ENCODE data around the gene DGKH. TPM values are rescaled to one million over a fixed set of nuclear protein-coding genes. Genes with fewer than 3 reads are reported as not detected.

The DGKH gene
- total and polyA plus RNA-seq, 10 of the 15 experiments (the other 5 are each of a cell fraction or from before 2014, with no cell fraction given), result 1.3 to 15.2 (median 7.3) TPM

GRCh38 chr13:42084722-42085121 is 36.3 kb downstream of the DGKH start:
- ChIA-PET POLR2A (interaction anchor here (0.6 to 1.2 kb wide), 4 partner anchors 11 to 43 kb away, joined by 3 to 5 read pairs (median 3); no protein-coding TSS in a partner anchor), RAD21 (ENCODE audit: unreplicated experiment) (no interaction called here), SMC1A (ENCODE audit: uncharacterized antibody, unreplicated experiment) (interaction anchor here (0.6 to 1.5 kb wide), 4 partner anchors 8 to 125 kb away, joined by 3 to 5 read pairs (median 3); no protein-coding TSS in a partner anchor), CTCF (interaction anchor here (0.6 to 1.5 kb wide), 2 partner anchors 32 to 168 kb away, joined by 3 read pairs; no protein-coding TSS in a partner anchor)
- Histone ChIP-seq H3K27me3 (replicated peaks in 1 of 2; ENCODE audit: control insufficient read depth in 2 of 2, insufficient read depth in 2 of 2, low read length in 1 of 2) (no peaks in the 10 kb centered on the region), H3K79me2 (ENCODE audit: control insufficient read depth, insufficient read depth, low read length) (peaks cover 3% of the 10 kb centered on the region), H3K36me3 (ENCODE audit: control insufficient read depth in 2 of 2, insufficient read depth in 2 of 2, low read length in 1 of 2) (no peaks in the 10 kb centered on the region; a peak in 1 of 4 replicates), H3K9ac (ENCODE audit: control insufficient read depth, insufficient read depth, low read length) (no peak overlapping the region), H3K27ac (ENCODE audit: control insufficient read depth, insufficient read depth) (no peak overlapping the region), H3K4me2 (ENCODE audit: control insufficient read depth, insufficient read depth) (0 out of 2 replicates have a peak overlapping the region, but pooled peaks have one; percentile 7), H3K4me1 (ENCODE audit: control insufficient read depth, insufficient read depth, low read length) (peaks cover 16% of the 10 kb centered on the region), H2AFZ (ENCODE audit: control insufficient read depth, low read depth, low read length) (no peak overlapping the region), H3K4me3 (no peak overlapping the region), H4K20me1 (ENCODE audit: control insufficient read depth, insufficient read depth) (no peaks in the 10 kb centered on the region), H3K9me3 (replicated peaks; ENCODE audit: control insufficient read depth, insufficient read depth, low read length) (peaks cover 7% of the 10 kb centered on the region)
- WGBS (ENCODE audit: insufficient coverage, insufficient replicate concordance, low lambda C conversion rate, missing lambda C conversion rate), result 0% methylated on average over 1 of the region's 1 CpG
- peak; percentile 66 for FAIRE-seq
- peak; percentile 38 for ATAC-seq
- intact Hi-C loops (cut with micrococcal nuclease; ENCODE audit: unreplicated experiment) (no loop called here), in situ Hi-C loops (cut with MboI) (no loop called here)
- BruUV-seq (replicated peaks), result no TSS peak
- DNase-seq (ENCODE audit: low read depth, low spot score), result no peak
- no peak for TF ChIP-seq FOXK2 (IDR thresholded peaks at IDR 0.05)
- peak; percentile 89 for TF ChIP-seq JUNB (IDR thresholded peaks at IDR 0.05)
- peak; percentile 76 for TF ChIP-seq RUNX3 (IDR thresholded peaks at IDR 0.05; ENCODE audit: low read length)
- peak; percentile 89 for TF ChIP-seq MTA2 (IDR thresholded peaks at IDR 0.05; ENCODE audit: low read depth)
- peak; percentile 98 for TF ChIP-seq MEF2A (IDR thresholded peaks at IDR 0.05; ENCODE audit: insufficient read depth, low read depth, low read length)
- peak; percentile 62; the same call in 1 of the 2 replicates for TF ChIP-seq ZNF384 (IDR thresholded peaks at IDR 0.05; ENCODE audit: borderline replicate concordance, low read depth, low read length)
- TF ChIP-seq EP300 (IDR thresholded peaks at IDR 0.05; ENCODE audit: borderline replicate concordance in 1 of 2, control insufficient read depth in 1 of 2, low read depth in 2 of 2, low read length in 2 of 2), result peak in 1 of 2 experiments; percentile 44; a peak in 1 of 4 replicates
- peak; percentile 90 for TF ChIP-seq NFIC (IDR thresholded peaks at IDR 0.05; ENCODE audit: low read depth, low read length)
- TF ChIP-seq CEBPB (IDR thresholded peaks at IDR 0.05; ENCODE audit: borderline replicate concordance in 1 of 2, low read depth in 2 of 2, low read length in 2 of 2), result no peak
- peak; percentile 84; the same call in 1 of the 2 replicates for TF ChIP-seq ZNF217 (IDR thresholded peaks at IDR 0.05)
- TF ChIP-seq ZBTB40 (IDR thresholded peaks at IDR 0.05; ENCODE audit: borderline replicate concordance), result no peak
- TF ChIP-seq MEF2B (IDR thresholded peaks at IDR 0.05; ENCODE audit: partially characterized antibody, poor library complexity, severe bottlenecking), result peak; percentile 82
- peak; percentile 31; the same call in 1 of the 2 replicates for TF ChIP-seq GABPA (IDR thresholded peaks at IDR 0.05; ENCODE audit: low read depth)
- TF ChIP-seq, protein P1, sequence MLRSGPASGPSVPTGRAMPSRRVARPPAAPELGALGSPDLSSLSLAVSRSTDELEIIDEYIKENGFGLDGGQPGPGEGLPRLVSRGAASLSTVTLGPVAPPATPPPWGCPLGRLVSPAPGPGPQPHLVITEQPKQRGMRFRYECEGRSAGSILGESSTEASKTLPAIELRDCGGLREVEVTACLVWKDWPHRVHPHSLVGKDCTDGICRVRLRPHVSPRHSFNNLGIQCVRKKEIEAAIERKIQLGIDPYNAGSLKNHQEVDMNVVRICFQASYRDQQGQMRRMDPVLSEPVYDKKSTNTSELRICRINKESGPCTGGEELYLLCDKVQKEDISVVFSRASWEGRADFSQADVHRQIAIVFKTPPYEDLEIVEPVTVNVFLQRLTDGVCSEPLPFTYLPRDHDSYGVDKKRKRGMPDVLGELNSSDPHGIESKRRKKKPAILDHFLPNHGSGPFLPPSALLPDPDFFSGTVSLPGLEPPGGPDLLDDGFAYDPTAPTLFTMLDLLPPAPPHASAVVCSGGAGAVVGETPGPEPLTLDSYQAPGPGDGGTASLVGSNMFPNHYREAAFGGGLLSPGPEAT (IDR thresholded peaks at IDR 0.05; ENCODE audit: low read depth), result peak; percentile 48; the same call in 1 of the 2 replicates
- TF ChIP-seq, protein P2, sequence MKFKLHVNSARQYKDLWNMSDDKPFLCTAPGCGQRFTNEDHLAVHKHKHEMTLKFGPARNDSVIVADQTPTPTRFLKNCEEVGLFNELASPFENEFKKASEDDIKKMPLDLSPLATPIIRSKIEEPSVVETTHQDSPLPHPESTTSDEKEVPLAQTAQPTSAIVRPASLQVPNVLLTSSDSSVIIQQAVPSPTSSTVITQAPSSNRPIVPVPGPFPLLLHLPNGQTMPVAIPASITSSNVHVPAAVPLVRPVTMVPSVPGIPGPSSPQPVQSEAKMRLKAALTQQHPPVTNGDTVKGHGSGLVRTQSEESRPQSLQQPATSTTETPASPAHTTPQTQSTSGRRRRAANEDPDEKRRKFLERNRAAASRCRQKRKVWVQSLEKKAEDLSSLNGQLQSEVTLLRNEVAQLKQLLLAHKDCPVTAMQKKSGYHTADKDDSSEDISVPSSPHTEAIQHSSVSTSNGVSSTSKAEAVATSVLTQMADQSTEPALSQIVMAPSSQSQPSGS (IDR thresholded peaks at IDR 0.05; ENCODE audit: low read length), result peak; percentile 56; the same call in 1 of the 2 replicates
- peak; percentile 69; the same call in 1 of the 2 replicates for TF ChIP-seq FOXM1 (IDR thresholded peaks at IDR 0.05; ENCODE audit: low read depth, low read length)
- TF ChIP-seq MTA3 (IDR thresholded peaks at IDR 0.05; ENCODE audit: borderline replicate concordance, low read length), result 0 out of 2 replicates have a peak, but pooled peaks have one; percentile 20
- no peak for TF ChIP-seq NBN (IDR thresholded peaks at IDR 0.05)
